Esophagus muscularis mucosa (tissue), 4 donors: ENCODE measurements around the gene FFAR2. TPM values are rescaled to one million over a fixed set of nuclear protein-coding genes. Genes with fewer than 3 reads are reported as not detected.
"Not testable (repeated sequence)": the region's sequence is repeated elsewhere in the genome, so short reads cannot be mapped to it uniquely, and the experiment has no call there.

ENCODE experiments used
- DNase-seq: peaks from one replicate; pipeline ENCODE4 v3.0.0-alpha.2; 2017; ENCODE audit errors: extremely low spot score
- H3K27ac ChIP-seq, 4 donors: fragments of 200-600 bp; sonication (generic); replicated peaks in 1 of 4; 1 replicate in 3 of 4; 2 replicates in 1 of 4; pipeline ENCODE4 v1.5.1; 2016 to 2019; ENCODE audit warnings: mild to moderate bottlenecking in 1 of 4
- H3K27me3 ChIP-seq, 4 donors: fragments of 200-600 bp; sonication (generic); one replicate each; pipeline versions ENCODE4 v1.5.1 to v1.6.0; 2016 to 2019
- H3K36me3 ChIP-seq, 4 donors: fragments of 200-600 bp; sonication (generic); one replicate each; pipeline ENCODE4 v1.5.1; 2016 to 2019
- H3K4me1 ChIP-seq, 4 donors: fragments of 200-600 bp; sonication (generic); one replicate each; pipeline ENCODE4 v1.5.1; 2016 to 2019
- H3K4me3 ChIP-seq, 4 donors: fragments of 200-600 bp; sonication (generic); 1 replicate in 2 of 4; 2 replicates in 2 of 4; pipeline ENCODE4 v1.5.1; 2016 to 2019; ENCODE audit warnings: mild to moderate bottlenecking in 4 of 4, moderate library complexity in 1 of 4
- H3K9me3 ChIP-seq, 4 donors: fragments of 200-600 bp; sonication (generic); 1 replicate in 3 of 4; 2 replicates in 1 of 4; pipeline ENCODE4 v1.5.1; 2016 to 2019
- EP300 ChIP-seq: sonication (generic); formaldehyde crosslinking; IDR thresholded peaks from one replicate; pipeline ENCODE4 v1.6.1; 2017; ENCODE audit warnings: antibody characterized with exemption
- POLR2A ChIP-seq: fragments of 450-650 bp; IDR thresholded peaks from one replicate; pipeline ENCODE4 v1.6.1; 2017; ENCODE audit warnings: antibody characterized with exemption, moderate library complexity, mild to moderate bottlenecking, low read depth
- POLR2AphosphoS5 ChIP-seq, 2 donors: sonication (generic); formaldehyde crosslinking; IDR thresholded peaks; one replicate each; pipeline ENCODE4 v1.6.1; 2017; ENCODE audit warnings: antibody characterized with exemption in 2 of 2
- WGBS: methylation state at CpG from one replicate; pipeline ENCODE4 v1.1.5; 2018; 5-methylcytosine and 5-hydroxymethylcytosine counted together
- intact Hi-C: fragments of 100-400 bp; cut with DNase I; formaldehyde crosslinking; loops from one replicate; pipeline ENCODE4 v1.15.1; 2023
- total RNA-seq, 4 donors: library from RNA; depleted of rRNA; stranded (reverse); fragments of >200 nt; gene quantifications; one replicate each; pipeline versions ENCODE4 v1.1.0 to v1.2.1, GENCODE V29; 2016
- TF ChIP-seq, protein P1 (sequence below), 3 experiments: fragments of 200-600 bp in 2 of 3; fragments of 450-650 bp in 1 of 3; sonication (generic) in 2 of 3; IDR thresholded peaks; one replicate each; pipeline ENCODE4 v1.5.1; 2017 to 2019; ENCODE audit warnings: antibody characterized with exemption in 3 of 3, mild to moderate bottlenecking in 2 of 3, moderate library complexity in 1 of 3

The FFAR2 gene
- total RNA-seq, 4 donors from 2014 or later: 1.7 TPM; not detected in 3

DNA sequence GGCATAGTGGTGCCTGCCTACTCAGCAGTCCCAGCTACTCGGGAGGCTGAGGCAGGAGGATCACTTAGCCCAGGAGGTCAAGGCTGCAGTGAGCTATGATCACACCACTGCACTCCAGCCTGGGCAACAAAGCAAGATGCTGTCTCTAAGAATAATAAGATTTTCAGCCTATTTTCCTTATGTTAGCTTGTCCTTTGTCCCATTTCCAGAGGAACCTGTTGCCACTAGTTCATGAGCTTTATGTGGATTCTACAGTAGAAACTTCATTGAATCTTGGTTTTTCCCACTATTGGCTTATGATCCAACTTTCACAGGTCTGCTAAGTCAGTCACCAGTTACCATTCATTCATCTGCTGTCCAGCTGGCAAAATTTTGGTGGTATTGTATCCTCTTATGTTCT, 18.2 kb downstream of the FFAR2 start:
- 86% methylated on average over 1 of the region's 1 CpG for WGBS
- Histone ChIP-seq H3K27me3 (peaks cover 0 to 21% (median 0%) of the 10 kb centered on the region in 4 donors), H3K4me3 (no peak overlapping the region), H3K27ac (no peak overlapping the region), H3K9me3 (no peaks in the 10 kb centered on the region), H3K4me1 (peaks cover 0 to 7% (median 2%) of the 10 kb centered on the region in 4 donors), H3K36me3 (no peaks in the 10 kb centered on the region)
- no peak for DNase-seq
- TF ChIP-seq POLR2A (no peak), POLR2AphosphoS5 (IDR thresholded peaks at IDR 0.05) (no peak), EP300 (no peak)
- TF ChIP-seq, protein P1, sequence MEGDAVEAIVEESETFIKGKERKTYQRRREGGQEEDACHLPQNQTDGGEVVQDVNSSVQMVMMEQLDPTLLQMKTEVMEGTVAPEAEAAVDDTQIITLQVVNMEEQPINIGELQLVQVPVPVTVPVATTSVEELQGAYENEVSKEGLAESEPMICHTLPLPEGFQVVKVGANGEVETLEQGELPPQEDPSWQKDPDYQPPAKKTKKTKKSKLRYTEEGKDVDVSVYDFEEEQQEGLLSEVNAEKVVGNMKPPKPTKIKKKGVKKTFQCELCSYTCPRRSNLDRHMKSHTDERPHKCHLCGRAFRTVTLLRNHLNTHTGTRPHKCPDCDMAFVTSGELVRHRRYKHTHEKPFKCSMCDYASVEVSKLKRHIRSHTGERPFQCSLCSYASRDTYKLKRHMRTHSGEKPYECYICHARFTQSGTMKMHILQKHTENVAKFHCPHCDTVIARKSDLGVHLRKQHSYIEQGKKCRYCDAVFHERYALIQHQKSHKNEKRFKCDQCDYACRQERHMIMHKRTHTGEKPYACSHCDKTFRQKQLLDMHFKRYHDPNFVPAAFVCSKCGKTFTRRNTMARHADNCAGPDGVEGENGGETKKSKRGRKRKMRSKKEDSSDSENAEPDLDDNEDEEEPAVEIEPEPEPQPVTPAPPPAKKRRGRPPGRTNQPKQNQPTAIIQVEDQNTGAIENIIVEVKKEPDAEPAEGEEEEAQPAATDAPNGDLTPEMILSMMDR (IDR thresholded peaks at IDR 0.05): no peak
- intact Hi-C loops: no loop called here

DNA sequence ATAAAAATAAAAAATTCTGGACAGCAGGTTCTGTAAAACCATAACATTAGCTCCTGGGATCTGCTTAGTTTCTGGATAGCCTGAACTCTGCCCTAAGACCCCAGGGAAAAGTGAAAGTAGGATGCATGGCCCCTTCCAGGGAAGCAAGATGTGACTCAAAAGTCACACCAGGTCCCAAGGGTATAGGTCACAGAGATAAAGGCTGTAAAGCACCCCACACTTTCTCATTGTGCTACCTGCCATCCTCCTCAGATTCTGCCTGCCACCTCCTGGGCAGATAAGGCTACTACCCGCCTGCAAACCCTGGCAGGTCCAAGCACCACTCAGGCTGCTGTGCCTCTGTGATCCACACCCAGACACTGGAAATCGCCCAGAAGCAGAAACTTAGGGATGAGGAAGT, 20.6 kb downstream of the FFAR2 start:
- intact Hi-C loops: no loop called here
- H3K36me3 ChIP-seq: no peaks in the 10 kb centered on the region
- no peaks in the 10 kb centered on the region for H3K4me1 ChIP-seq
- no peak for DNase-seq
- no peaks in the 10 kb centered on the region for H3K9me3 ChIP-seq
- no peak overlapping the region for H3K4me3 ChIP-seq
- no peak overlapping the region for H3K27ac ChIP-seq
- TF ChIP-seq, protein P1 (IDR thresholded peaks at IDR 0.05): peak; percentile 12 to 39 (median 36)
- TF ChIP-seq POLR2A: no peak
- peaks cover 0 to 21% (median 0%) of the 10 kb centered on the region in 4 donors for H3K27me3 ChIP-seq
- 40% methylated on average over 1 of the region's 2 CpGs for WGBS

DNA sequence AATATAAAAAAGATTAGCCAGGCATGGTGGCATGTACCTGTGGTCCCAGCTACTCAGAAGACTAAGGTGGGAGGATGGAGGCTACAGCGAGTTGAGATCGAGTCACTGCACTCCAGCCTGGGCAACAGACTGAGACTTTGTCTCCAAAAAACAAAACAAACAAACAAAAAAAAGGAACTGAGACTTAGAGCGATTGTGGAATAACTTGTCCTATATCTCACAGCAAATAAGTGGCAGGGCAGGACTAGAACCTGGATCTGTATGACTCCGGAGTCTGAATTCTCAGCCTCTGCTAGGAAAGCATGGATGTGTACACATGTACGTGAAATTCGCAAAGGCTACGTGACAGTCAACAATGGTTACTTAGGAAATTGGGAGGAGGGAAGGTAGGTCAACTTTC, 22.1 kb downstream of the FFAR2 start:
- TF ChIP-seq, protein P1 (IDR thresholded peaks at IDR 0.05): no peak
- TF ChIP-seq EP300 (no peak), POLR2A (no peak), POLR2AphosphoS5 (IDR thresholded peaks at IDR 0.05) (no peak)
- intact Hi-C loops: no loop called here
- 78% methylated on average over 7 of the region's 7 CpGs for WGBS
- Histone ChIP-seq H3K9me3 (no peaks in the 10 kb centered on the region), H3K4me3 (no peak overlapping the region), H3K27ac (no peak overlapping the region), H3K36me3 (no peaks in the 10 kb centered on the region), H3K27me3 (peaks cover 0 to 21% (median 0%) of the 10 kb centered on the region in 4 donors), H3K4me1 (no peaks in the 10 kb centered on the region)
- DNase-seq: no peak

DNA sequence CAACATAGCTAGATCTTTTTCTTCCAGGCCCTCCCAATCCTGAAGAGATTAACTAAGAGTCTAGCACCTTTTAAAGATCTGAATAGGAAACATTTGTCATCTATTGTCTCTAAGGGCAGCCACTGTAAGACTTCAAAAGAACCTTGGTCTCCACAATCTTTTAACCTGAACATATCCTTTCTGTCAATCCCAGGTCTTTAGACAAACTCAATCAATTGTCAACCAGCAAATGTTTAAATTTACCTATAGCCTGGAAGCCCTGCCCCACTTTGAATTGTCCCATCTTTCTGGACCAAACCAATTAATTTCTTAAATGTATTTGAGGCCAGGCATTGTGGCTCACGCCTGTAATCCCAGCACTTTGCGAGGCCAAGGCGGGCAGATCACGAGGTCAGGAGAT, 23.0 kb downstream of the FFAR2 start:
- H3K27ac ChIP-seq, H3K9me3 ChIP-seq, H3K36me3 ChIP-seq, DNase-seq, intact Hi-C loops, H3K4me3 ChIP-seq, H3K4me1 ChIP-seq: not testable (repeated sequence)
- WGBS: 91% methylated on average over 4 of the region's 4 CpGs
- peaks cover 0 to 21% (median 0%) of the 10 kb centered on the region in 4 donors for H3K27me3 ChIP-seq

DNA sequence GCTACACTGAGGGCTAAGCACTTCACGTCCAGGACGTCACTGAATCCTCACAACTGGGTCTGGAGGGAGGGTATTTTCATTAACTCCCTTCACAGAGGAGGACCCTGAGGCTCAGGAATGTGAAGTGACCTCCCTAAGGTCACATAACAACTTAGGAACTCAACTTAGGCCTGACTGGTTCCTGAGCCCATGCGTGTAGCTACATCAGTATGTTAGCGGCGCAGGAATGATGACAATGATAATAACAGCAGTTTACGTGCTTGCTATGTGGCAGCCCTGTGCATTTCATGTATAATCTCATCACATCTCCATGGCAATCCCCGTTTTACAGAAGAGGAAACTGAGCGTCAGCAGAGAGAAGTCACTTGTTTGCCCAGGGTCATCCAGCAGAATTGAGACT, 23.9 kb downstream of the FFAR2 start:
- H3K4me3 ChIP-seq: no peak overlapping the region
- H3K36me3 ChIP-seq: no peaks in the 10 kb centered on the region
- no peak overlapping the region for H3K27ac ChIP-seq
- TF ChIP-seq EP300: no peak
- no peak for TF ChIP-seq POLR2A
- TF ChIP-seq, protein P1 (IDR thresholded peaks at IDR 0.05): no peak
- no peak for TF ChIP-seq POLR2AphosphoS5 (IDR thresholded peaks at IDR 0.05)
- intact Hi-C loops: no loop called here
- no peak for DNase-seq
- no peaks in the 10 kb centered on the region for H3K4me1 ChIP-seq
- H3K9me3 ChIP-seq: no peaks in the 10 kb centered on the region
- WGBS: 90% methylated on average over 7 of the region's 8 CpGs
- peaks cover 0 to 18% (median 0%) of the 10 kb centered on the region in 4 donors for H3K27me3 ChIP-seq
